ENCODE data around the gene TRPM8. TPM values are rescaled to one million over a fixed set of nuclear protein-coding genes. Genes with fewer than 3 reads are reported as not detected.

Gene TRPM8
- total and polyA plus RNA-seq, 2 of the 8 experiments (the other 6 are each of a cell fraction or from before 2014, with no cell fraction given) = 0.18 to 0.54 TPM

DNA sequence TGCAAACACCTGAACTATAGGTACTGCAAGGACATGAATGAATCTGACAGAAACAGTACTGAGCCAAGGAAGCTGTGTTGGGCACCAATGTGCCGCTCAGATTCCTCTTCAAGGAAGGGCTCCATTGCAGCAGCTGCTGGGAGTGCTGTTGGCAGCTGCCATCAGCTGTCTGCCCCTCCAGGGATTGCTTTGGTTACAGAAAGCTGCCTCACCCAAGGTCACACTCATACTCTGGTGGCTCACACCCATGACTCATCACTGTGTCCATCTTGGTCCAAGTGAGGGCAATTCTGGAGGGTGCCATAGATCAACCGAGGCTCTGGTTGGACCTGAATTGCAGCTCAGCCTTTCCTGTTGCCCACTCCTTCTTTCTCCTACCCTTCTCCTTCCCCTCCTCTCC is 24.4 kb upstream of the TRPM8 start:
- Histone ChIP-seq H2BK15ac (ENCODE audit: low read length) (no peak overlapping the region), H3K23me2 (ENCODE audit: low read depth, low read length) (no peaks in the 10 kb centered on the region; the same call in 1 of the 2 replicates), H3K79me2 (ENCODE audit: control insufficient read depth in 1 of 2, insufficient read depth in 2 of 2, low read length in 2 of 2) (no peaks in the 10 kb centered on the region), H3K27ac (ENCODE audit: low read depth, low read length) (no peak overlapping the region), H3K9ac (replicated peaks in 1 of 4; ENCODE audit: extremely low read depth in 1 of 4, low read depth in 3 of 4, low read length in 3 of 4) (no peak overlapping the region), H3K4ac (replicated peaks; ENCODE audit: insufficient read length, low read depth, low read length) (no peak overlapping the region), H3K4me2 (ENCODE audit: insufficient read depth in 1 of 2, low read depth in 2 of 2, low read length in 2 of 2) (no peak overlapping the region), H3K36me3 (ENCODE audit: control insufficient read depth in 2 of 4, insufficient read depth in 4 of 4, low read length in 3 of 4) (no peaks in the 10 kb centered on the region), H2AFZ (ENCODE audit: low read length) (no peak overlapping the region), H3K4me3 (ENCODE audit: extremely low read depth in 1 of 4, insufficient read depth in 2 of 4, low read depth in 3 of 4, low read length in 4 of 4) (no peak overlapping the region), H3K9me3 (ENCODE audit: insufficient read depth in 2 of 2, low read depth in 1 of 2, low read length in 1 of 2) (no peaks in the 10 kb centered on the region), H2BK120ac (replicated peaks; ENCODE audit: low read depth, low read length) (no peak overlapping the region), H2BK12ac (ENCODE audit: low read depth, low read length) (no peak overlapping the region), H3K27me3 (replicated peaks in 1 of 4; ENCODE audit: control insufficient read depth in 3 of 4, extremely low read depth in 1 of 4, insufficient read depth in 3 of 4, low read length in 3 of 4) (no peaks in the 10 kb centered on the region), H4K20me1 (replicated peaks in 1 of 2; ENCODE audit: control insufficient read depth in 1 of 2, insufficient read depth in 2 of 2, low read length in 2 of 2) (no peaks in the 10 kb centered on the region), H3K4me1 (replicated peaks in 1 of 4; ENCODE audit: control insufficient read depth in 3 of 4, insufficient read depth in 4 of 4, low read length in 3 of 4) (no peaks in the 10 kb centered on the region), H4K91ac (replicated peaks; ENCODE audit: insufficient read length, low read length) (no peak overlapping the region), H2BK5ac (ENCODE audit: low read depth, low read length) (no peak overlapping the region), H2BK20ac (ENCODE audit: low read length) (no peak overlapping the region), H4K5ac (ENCODE audit: insufficient read length, low read depth, low read length) (no peak overlapping the region), H2AK5ac (ENCODE audit: low read depth, low read length) (no peak overlapping the region), H3K23ac (ENCODE audit: insufficient read length) (no peak overlapping the region), H3K14ac (ENCODE audit: insufficient read length) (no peak overlapping the region), H4K8ac (ENCODE audit: extremely low read depth, insufficient read depth, low read length) (no peak overlapping the region), H3K18ac (ENCODE audit: extremely low read depth, low read length) (no peak overlapping the region), H3K56ac (replicated peaks; ENCODE audit: insufficient read length, low read depth, low read length) (no peak overlapping the region), H3K79me1 (ENCODE audit: low read depth, low read length) (no peaks in the 10 kb centered on the region)
- FAIRE-seq (no peak), DNase-seq (ENCODE audit: low read depth in 1 of 2, low spot score in 2 of 2) (no peak)
- 83% methylated on average over 2 of the region's 2 CpGs; no CpG with 5 or more reads in 1 of the 2 experiments for WGBS, 2 experiments (ENCODE audit: extremely low coverage in 1 of 2, insufficient coverage in 1 of 2, insufficient read length in 1 of 2, insufficient replicate concordance in 2 of 2, low coverage in 1 of 2, low lambda C conversion rate in 2 of 2, missing lambda C conversion rate in 1 of 2)
- CTCF ChIA-PET (ENCODE audit: partially characterized antibody) = no interaction called here
- POLR2A ChIA-PET (ENCODE audit: partially characterized antibody) = no interaction called here
- TF ChIP-seq ZNF274 (IDR thresholded peaks at IDR 0.05; ENCODE audit: borderline replicate concordance, extremely low read depth, low read length) = no peak
- TF ChIP-seq CREB1 (IDR thresholded peaks at IDR 0.05) = no peak
- no peak for TF ChIP-seq JUND (IDR thresholded peaks at IDR 0.05; ENCODE audit: low read length)
- TF ChIP-seq SP1 (IDR thresholded peaks at IDR 0.05; ENCODE audit: low read depth, low read length) = no peak
- no peak for TF ChIP-seq KDM5A (IDR thresholded peaks at IDR 0.05; ENCODE audit: low read length)
- no peak for TF ChIP-seq KDM1A (IDR thresholded peaks at IDR 0.05; ENCODE audit: borderline replicate concordance, low read length)
- no peak for TF ChIP-seq SIN3A (conservative IDR thresholded peaks at IDR 0.05 in 1 of 2, IDR thresholded peaks at IDR 0.05 in 1 of 2; ENCODE audit: low read depth in 1 of 2, low read length in 2 of 2)
- no peak for TF ChIP-seq NRF1 (IDR thresholded peaks at IDR 0.05; ENCODE audit: low read depth, low read length)
- no peak for TF ChIP-seq TAF1 (IDR thresholded peaks at IDR 0.05; ENCODE audit: low read depth, low read length)
- no peak for TF ChIP-seq CHD2 (IDR thresholded peaks at IDR 0.05; ENCODE audit: low read length)
- TF ChIP-seq RNF2 (IDR thresholded peaks at IDR 0.05; ENCODE audit: borderline replicate concordance, low read depth, low read length, missing control alignments, poor library complexity, severe bottlenecking) = no peak
- TF ChIP-seq, protein P1, sequence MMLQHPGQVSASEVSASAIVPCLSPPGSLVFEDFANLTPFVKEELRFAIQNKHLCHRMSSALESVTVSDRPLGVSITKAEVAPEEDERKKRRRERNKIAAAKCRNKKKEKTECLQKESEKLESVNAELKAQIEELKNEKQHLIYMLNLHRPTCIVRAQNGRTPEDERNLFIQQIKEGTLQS (IDR thresholded peaks at IDR 0.05; ENCODE audit: insufficient read depth, low read depth, low read length) = no peak
- no peak for TF ChIP-seq GABPA (IDR thresholded peaks at IDR 0.05; ENCODE audit: borderline replicate concordance, insufficient read depth, low read length)
- no peak for TF ChIP-seq EP300 (IDR thresholded peaks at IDR 0.05; ENCODE audit: borderline replicate concordance in 1 of 2, low read depth in 2 of 2, low read length in 2 of 2)
- no peak for TF ChIP-seq SIX5 (IDR thresholded peaks at IDR 0.05; ENCODE audit: low read depth, low read length)
